ENCODE measurements around the gene GPR152. TPM values are rescaled to one million over a fixed set of nuclear protein-coding genes. Genes with fewer than 3 reads are reported as not detected.
A peak's percentile ranks its signal among the peaks of the same experiment; 100 is the strongest.

Gene GPR152
- total RNA-seq, 1 experiment from 2014 or later = not detected

DNA sequence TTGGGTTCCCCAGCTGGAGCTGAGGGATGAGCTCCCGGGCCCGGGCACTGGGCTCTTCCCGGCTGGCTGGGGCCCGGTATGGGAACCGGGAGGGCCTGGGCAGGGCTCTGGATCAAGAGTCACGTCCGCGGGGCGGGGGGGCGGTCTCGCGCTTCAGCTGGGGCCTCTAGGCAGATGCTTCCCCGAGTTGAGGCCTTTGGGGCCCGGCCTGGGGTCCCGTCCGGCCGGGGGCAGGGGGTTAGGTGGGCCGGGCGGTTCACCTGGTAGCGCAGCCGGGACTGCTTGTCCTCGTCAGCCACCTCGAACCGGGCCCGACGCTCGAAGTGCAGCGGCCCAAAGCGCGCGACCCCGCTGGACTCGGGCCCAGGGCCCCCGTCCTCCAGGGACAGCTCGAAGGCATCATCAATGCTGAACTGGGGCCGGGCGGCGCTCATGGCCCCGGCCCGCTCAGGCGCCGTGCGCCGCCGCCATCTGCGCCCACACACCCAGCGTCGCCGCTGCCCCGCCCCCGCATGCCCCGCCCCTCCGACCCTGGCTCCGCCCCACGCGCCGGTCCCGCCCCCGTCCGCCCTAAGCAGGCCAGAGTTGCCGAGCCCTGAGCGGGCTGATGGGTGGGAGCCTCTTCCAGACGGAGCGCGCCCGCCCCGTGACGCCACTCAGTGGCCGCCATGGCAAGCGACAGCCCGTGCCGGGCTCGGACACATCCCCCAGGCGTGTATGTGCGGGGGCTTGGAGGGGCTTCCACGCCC lies 16.4 kb upstream of the GPR152 start, which contains the start of gene TMEM134:
TMEM134 (minus strand) TSS at position 493 of the 749 bp plus-strand sequence; CDS start at position 434, 59 bp downstream.
- H4K5ac ChIP-seq (ENCODE audit: insufficient read length, low read depth, low read length) = no peak within 1 kb of the TSS
- no peaks in the 10 kb centered on the region for H3K79me1 ChIP-seq (ENCODE audit: insufficient read depth, low read depth, low read length, poor library complexity, severe bottlenecking)
- H3K23me2 ChIP-seq (ENCODE audit: insufficient read length, low read depth, low read length, poor library complexity, severe bottlenecking) = peaks cover 12% of the 10 kb centered on the region
- no peak within 1 kb of the TSS for H2BK15ac ChIP-seq (ENCODE audit: low read depth, low read length)
- peaks cover 3% of the 10 kb centered on the region; the same call in 1 of the 2 replicates for H3K27me3 ChIP-seq (ENCODE audit: insufficient read depth, low read length)
- no peaks in the 10 kb centered on the region for H3K9me3 Mint-ChIP-seq
- peak within 1 kb of the TSS; percentile 84 for H3K18ac ChIP-seq (ENCODE audit: insufficient read length, low read depth, low read length)
- H3K14ac ChIP-seq (ENCODE audit: insufficient read depth, low read length) = peak within 1 kb of the TSS; percentile 78; the same call in 1 of the 2 replicates
- TF ChIP-seq, protein P1, sequence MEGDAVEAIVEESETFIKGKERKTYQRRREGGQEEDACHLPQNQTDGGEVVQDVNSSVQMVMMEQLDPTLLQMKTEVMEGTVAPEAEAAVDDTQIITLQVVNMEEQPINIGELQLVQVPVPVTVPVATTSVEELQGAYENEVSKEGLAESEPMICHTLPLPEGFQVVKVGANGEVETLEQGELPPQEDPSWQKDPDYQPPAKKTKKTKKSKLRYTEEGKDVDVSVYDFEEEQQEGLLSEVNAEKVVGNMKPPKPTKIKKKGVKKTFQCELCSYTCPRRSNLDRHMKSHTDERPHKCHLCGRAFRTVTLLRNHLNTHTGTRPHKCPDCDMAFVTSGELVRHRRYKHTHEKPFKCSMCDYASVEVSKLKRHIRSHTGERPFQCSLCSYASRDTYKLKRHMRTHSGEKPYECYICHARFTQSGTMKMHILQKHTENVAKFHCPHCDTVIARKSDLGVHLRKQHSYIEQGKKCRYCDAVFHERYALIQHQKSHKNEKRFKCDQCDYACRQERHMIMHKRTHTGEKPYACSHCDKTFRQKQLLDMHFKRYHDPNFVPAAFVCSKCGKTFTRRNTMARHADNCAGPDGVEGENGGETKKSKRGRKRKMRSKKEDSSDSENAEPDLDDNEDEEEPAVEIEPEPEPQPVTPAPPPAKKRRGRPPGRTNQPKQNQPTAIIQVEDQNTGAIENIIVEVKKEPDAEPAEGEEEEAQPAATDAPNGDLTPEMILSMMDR (conservative IDR thresholded peaks at IDR 0.05) = peak; percentile 55
- peak; percentile 94 for DNase-seq
- H2BK5ac ChIP-seq (ENCODE audit: insufficient read length, low read length) = no peak within 1 kb of the TSS
- H3K27ac ChIP-seq (ENCODE audit: insufficient read length, low read depth, low read length) = no peak within 1 kb of the TSS
- no peak within 1 kb of the TSS for H2AFZ ChIP-seq (ENCODE audit: low read length)
- H4K20me1 ChIP-seq (ENCODE audit: control insufficient read depth, insufficient read depth, insufficient read length) = no peaks in the 10 kb centered on the region
- peaks cover 20 to 25% of the 10 kb centered on the region in 2 experiments for H3K4me1 Mint-ChIP-seq
- no peak within 1 kb of the TSS for H3K23ac ChIP-seq (ENCODE audit: insufficient read length, low read depth, low read length)
- peaks cover 9% of the 10 kb centered on the region for H3K27me3 Mint-ChIP-seq (ENCODE audit: low read depth)
- no peak within 1 kb of the TSS for H2BK20ac ChIP-seq (ENCODE audit: low read depth, low read length, poor library complexity, severe bottlenecking)
- H3K79me2 ChIP-seq (ENCODE audit: insufficient read depth, low read length) = no peaks in the 10 kb centered on the region
- H3K56ac ChIP-seq (ENCODE audit: insufficient read length, low read depth, low read length) = no peak within 1 kb of the TSS
- peaks cover 0 to 4% (median 0%) of the 10 kb centered on the region in 3 experiments; a peak in 2 of 7 replicates for H3K36me3 Mint-ChIP-seq (ENCODE audit: insufficient read depth in 1 of 3, low read depth in 3 of 3)
- no peak within 1 kb of the TSS for H3T11ph ChIP-seq (ENCODE audit: low read length)
- H3K9me3 ChIP-seq (ENCODE audit: control insufficient read depth, low read depth, low read length) = no peaks in the 10 kb centered on the region
- no peak within 1 kb of the TSS for H3K4ac ChIP-seq (ENCODE audit: low read depth, low read length)
- peak within 1 kb of the TSS; percentile 67 for H3K4me2 ChIP-seq (ENCODE audit: insufficient read depth, insufficient read length, low read length)
- H4K91ac ChIP-seq (ENCODE audit: insufficient read length, low read depth, low read length) = no peak within 1 kb of the TSS
- no peak within 1 kb of the TSS for H2AK5ac ChIP-seq (ENCODE audit: insufficient read length, low read length)
- no peak within 1 kb of the TSS for H2BK120ac ChIP-seq (ENCODE audit: low read depth, low read length, poor library complexity, severe bottlenecking)
- WGBS (ENCODE audit: extremely low coverage, insufficient read length, low lambda C conversion rate) = no CpG with 5 or more reads among the region's 76 CpGs
- H4K8ac ChIP-seq (replicated peaks; ENCODE audit: insufficient read length, low read depth, low read length) = no peak within 1 kb of the TSS
- no peaks in the 10 kb centered on the region; the same call in 1 of the 2 replicates for H3K4me1 ChIP-seq (ENCODE audit: insufficient read depth, low read length)
- no peak within 1 kb of the TSS for H2BK12ac ChIP-seq (ENCODE audit: insufficient read length, low read depth, low read length)
- peak within 1 kb of the TSS; percentile 87 to 90 for H3K4me3 Mint-ChIP-seq
- peak within 1 kb of the TSS; percentile 63 to 95 (median 80); a peak in 5 of 7 replicates for H3K27ac Mint-ChIP-seq
- peak within 1 kb of the TSS; percentile 43 for H3K9ac ChIP-seq (ENCODE audit: extremely low read depth, insufficient read length, low read length)
